Measurements from ENCODE around the gene JAGN1.
"Not testable (repeated sequence)": the region's sequence is repeated elsewhere in the genome, so short reads cannot be mapped to it uniquely, and the experiment has no call there.

The JAGN1 gene

DNA sequence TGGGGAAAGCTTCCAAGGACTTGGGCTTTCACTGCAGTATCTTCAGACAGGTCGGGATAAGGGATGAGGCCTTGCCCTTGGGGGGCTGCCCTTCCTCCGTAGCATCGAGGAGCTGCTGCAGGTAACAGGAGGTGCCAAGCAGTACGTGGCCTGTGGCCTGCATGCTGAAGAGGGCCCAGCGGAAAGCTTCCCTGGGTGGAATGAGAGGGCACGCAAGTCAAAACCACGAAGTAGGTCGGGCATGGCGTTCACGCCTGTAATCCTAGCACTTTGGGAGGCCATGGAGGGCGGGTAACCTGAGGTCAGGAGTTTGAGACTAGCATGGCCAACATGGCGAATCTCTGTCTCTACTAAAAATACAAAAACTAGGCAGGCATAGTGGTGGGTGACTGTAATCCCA lies 23.3 kb upstream of the JAGN1 start:
- DNase-seq, result no peak

DNA sequence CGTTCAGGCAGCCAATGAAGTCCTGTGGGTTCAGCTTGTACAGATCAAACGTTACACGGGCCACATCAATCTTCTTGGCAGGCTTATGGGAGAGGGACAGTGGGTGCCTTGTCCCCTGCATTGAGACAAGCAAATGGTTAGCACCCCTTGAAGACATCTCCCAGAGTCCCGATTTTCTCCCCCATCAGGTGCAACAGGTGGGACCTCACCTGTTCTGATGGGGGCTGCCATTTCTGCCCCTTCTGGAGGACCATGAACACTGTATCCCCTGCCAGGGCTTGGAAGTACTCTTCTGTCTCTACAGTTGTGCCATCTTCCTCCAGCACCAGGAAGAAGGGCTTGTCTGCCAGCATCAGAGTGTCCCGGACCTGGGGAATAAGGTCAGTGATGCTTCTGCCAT lies 20.5 kb upstream of the JAGN1 start:
- DNase-seq, result no peak

DNA sequence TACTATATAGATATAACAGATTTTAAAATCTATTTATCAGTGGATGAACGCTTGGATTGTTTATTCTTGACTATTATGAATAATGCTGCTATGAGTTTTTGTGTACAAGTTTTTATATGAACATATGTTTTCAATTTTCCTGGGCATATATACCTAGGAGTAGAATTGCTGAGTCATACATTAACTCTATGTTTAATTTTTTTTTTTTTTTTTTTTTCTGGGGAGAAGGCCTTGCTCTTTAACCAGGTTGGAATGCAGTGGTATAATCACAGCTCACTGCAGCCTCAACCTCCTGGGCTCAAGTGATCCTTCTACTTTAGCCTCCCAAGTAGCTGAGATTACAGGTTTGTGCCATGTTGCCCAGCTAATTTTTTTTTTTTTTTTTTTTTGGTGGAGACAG lies 19.4 kb upstream of the JAGN1 start:
- no peak for DNase-seq

DNA sequence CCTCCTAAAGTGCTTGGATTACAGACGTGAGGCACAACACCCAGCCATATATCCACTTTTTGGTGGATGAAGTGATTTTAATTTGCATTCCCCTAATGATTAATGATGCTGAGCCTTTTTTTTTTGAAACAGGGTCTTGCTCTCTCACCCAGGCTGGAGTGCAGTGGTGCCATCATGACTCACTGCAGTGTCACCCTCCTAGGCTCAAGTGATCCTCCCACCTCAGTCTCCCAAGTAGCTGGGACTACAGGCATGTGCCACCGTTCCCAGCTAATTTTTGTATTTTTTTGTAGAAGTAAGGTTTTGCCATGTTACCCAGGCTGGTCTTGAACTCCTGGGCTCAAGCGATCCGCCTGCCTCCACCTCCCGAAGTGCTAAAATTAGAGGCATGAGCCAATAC lies 18.3 kb upstream of the JAGN1 start:
- not testable (repeated sequence) for DNase-seq

DNA sequence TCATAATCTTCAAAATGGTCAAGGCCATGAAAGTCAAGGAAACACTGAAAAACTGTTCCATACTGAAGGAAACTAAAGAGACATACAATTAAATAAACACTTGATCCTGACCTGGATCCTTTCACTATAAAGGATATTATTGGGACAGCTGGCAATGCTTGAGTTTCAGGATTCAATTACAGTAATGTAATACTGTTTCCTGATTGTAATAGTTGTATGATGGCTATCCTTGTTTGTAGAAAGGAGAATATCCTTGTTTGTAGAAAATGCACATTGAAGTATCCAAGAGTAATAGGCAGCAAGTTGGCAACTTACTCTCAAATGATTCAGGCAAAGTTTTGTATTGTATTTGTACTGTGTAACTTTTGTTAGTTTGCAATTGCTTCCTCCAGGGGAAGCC lies 15.0 kb upstream of the JAGN1 start:
- no peak for DNase-seq

DNA sequence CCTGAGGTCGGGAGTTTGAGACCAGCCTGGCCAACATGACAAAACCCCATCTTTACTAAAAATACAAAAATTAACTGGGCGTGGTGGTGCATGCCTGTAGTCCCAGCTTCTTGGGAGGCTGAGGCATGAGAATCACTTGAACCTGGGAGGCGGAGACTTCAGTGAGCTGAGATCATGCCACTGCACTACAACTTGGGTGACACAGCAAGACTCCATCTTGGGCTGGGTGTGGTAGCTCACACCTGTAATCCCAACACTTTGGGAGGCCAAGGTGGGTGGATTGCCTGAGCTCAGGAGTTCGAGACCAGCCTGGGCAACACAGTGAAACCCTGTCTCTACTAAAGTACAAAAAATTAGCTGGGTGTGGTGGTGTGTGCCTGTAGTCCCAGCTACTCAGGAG lies 14.2 kb upstream of the JAGN1 start:
- not testable (repeated sequence) for DNase-seq

DNA sequence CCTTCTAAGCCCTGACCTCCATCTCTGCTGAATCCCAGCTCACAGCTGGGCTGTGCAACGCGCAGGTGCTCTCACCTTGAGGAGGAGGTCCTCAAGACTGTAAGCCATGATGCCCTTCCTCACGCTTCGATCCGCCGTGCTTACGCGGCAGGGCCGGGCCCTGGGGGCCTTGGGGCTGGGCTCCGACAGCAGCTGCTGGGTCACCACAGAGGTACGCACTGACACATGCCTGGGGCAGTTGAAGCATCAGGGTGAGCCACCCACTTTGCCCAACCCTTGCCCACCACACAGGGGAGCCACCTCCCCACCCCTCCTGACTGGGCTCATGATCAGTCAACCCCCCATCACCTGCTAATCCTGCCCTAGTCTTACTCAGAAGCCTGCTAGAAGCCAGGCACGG lies 13.4 kb upstream of the JAGN1 start:
- no peak for DNase-seq

DNA sequence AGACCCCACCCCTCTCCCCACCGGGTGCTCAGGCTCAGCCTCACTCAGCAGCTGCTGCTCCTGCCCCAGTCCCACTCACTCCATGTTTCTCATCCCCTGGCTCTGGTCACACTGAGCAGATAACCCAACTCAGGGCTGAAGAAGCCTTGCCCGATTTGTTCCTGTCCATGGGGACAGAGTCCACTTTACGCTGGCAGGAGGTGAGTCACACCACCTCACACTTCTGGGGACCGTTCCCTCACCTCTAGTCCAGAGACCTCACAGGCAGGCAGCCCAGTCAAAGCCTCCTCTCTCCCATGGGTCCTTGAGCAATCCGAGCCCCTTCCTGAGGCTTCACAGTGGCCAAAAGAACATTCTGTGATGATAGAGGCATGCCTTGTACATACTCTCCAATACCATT lies 11.7 kb upstream of the JAGN1 start:
- DNase-seq, result no peak

DNA sequence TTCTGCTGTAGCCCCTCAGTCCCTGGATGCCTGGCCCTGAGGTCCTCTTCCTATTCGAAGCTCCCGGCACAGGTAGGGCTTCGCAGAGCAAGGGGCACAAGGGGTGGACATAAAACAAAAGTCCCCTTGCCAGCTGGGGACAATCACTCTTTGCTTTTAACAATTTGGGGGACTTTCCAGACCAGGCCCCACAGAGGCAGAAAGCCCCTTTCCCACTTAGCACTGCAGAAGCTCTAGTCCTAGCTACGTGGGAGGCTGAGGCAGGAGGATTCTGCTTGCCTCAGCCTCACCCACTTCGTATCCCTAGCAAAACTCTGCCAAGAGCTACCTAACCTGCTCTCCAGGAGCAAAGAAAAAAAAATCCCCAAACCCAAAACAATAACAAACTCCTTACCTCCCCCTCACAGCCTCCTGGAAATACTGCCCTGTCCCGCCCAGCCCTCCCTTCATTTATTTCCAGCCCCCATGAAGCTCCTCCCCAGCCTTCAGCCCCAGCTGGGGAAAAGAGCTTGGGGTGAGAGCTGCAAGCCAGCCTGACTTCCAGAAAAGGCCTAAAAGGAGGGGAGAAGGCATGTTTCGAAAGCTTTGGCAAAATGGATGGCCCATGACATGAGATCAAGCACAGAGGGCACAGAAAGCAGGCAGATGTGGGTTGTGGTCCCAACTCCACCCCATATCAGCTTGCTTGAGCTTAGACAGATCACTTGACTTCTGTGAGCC lies 10.4 kb upstream of the JAGN1 start, which contains the start of gene CIDEC:
TSS of gene CIDEC (minus strand) at position 424 of the 720 bp plus-strand sequence. CDS start 1,767 bp downstream, outside the sequence.
- no peak for DNase-seq

DNA sequence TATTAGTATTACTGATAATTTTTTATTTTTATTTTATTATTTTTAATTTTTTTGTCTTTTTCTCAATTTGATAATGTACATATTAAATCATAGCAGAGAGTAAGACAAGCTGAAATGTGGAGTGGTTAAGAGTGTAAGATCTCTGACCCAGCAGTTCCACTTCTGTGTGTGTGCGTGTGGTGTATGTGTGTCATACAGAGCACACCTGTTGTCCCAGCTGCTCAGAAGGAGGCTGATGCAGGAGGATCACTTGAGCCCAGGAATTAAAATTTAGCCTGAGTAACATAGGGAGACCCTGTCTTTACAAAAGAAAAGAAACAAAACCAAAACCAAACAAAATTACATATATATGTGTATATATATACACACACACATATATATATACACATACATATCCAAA lies 9.0 kb upstream of the JAGN1 start:
- no peak for DNase-seq

DNA sequence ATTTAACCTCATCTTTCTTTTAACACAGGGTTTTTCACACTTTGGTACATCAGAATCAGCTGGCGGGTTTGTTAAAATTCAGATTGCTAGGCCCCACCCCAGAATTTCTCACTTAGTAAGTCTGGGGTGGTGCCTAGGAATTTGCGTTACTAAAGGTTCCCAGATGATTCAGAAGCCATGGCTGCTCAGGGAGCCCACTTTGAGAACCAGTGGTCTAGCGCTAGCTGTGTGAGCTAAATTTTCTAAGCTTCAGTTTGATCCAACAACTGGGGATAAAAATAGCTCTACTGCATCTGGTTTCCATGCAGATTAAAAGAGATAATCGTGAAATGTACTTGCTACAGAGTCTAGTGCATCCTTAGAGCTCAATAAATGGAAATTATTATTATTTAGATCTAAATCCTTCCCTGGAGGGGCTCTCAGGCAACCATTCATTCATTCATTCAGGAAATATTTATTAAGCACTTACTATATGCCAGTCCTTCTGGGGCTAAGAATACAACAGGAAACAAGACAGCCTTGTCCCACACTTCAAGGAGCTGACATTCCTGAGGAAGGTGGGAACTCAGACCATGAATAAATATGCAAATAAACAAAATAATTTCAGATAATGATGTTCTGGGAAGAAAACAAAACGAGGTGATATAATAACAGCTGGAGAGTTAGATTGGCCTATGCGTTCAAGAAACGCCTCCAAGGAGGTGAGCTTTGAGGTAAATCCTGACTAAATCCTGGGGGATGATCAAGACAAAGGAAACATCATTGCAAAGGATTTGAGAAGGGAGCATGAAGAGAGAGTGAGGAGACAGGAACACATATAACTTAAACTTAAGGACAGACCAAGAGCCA lies 6.5 kb upstream of the JAGN1 start:
- DNase-seq, result no peak

DNA sequence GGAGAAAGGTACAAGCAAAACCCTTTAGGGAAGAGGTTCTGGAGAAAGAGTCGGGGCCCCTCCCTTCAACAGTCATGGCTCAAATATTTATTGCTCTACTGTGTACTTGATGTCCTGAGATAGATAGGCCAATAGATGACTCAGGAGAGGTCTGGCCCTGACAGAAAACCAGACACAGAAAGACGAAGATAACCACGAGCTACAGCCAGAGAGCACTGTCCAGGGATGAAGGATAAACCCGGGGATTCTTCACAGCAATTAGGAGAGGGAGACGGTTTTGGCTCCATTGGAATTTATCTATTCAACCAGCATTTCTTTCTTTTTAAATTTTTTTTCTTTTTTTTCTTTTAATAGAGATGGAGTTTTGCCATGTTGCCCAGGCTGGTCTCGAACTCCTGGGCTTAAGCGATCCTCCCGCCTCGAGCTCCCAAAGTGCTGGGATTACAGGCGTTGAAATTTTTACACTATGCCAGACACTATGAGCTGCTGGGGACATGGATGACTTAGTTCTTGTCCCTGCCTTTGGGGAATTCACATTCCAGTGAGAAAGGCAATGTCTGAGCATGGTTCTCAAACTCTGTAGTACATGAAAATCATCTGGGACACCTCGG lies 5.8 kb upstream of the JAGN1 start:
- no peak for DNase-seq

DNA sequence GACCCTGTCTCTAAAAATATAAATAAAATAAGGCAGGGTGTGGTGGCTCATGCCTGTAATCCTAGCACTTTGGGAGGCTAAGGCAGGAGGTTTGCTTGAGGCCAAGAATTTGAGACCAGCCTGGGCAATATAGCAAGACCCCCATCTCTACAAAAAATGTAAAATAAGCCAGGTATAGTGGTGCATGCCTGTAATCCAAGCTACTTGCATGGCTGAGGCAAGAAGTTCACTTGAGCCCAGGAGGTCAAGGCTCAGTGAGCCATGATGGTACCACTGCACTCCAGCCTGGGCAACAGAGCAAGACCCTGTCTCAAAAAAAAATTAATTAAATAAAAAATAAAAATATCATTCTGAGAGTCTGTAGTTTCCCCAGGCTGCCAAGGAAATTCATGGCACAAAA lies 4.1 kb upstream of the JAGN1 start:
- no peak for DNase-seq

DNA sequence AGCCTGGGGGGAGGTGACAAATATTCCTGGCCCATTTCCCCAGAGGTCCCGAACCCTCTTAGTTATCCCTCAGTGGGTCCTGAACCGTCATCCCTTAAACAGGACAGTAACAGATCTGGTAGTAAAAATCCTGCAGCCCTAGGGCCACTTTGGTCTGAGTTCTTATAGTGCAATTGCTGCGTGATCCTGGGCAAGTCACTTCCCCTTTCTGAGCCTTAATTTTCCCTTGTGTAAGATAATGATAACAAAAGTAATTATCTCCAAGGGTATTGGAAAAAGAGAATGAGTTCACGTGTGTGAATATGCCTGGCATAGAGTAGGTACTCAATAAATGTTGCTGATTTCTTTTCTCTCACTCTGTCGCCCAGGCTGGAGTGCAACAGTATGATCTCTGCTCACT lies 2.9 kb upstream of the JAGN1 start:
- no peak for DNase-seq

DNA sequence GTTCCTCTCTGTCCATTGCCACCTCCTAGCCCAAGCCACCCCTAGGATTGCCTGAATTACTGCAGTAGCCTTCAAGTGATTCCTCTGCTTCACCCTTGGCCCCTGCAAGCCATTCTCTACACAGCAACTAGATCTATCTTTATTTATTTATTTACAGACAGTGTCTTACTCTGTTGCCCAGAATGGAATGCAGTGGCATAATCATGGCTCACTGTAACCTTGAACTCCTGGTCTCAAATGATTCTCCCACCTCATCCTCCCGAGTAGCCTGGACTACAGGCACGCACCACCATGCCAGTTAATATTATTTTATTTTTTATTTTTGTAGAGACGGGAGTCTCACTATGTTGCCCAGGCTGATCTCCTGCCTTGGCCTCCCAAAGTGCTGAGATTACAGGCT lies 1.9 kb upstream of the JAGN1 start:
- no peak for DNase-seq

DNA sequence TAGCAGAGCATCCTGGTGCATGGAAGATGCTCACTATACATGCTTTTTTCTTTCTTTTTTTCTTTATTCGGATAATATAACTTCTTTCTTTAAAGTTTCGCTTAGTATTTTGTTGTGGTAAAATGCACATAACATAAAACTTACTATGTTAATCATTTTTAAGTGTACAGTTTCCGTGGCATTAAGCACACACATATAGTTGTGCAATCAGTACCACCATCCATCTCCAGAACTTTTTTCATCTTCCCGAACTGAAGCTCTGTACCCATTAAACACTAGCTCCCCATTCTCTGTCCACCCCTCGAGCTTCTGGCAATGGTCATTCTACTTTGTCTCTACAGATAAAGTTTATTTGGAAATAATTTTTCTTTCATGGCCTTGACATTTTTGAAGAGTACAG lies 1.0 kb upstream of the JAGN1 start:
- no peak for DNase-seq

DNA sequence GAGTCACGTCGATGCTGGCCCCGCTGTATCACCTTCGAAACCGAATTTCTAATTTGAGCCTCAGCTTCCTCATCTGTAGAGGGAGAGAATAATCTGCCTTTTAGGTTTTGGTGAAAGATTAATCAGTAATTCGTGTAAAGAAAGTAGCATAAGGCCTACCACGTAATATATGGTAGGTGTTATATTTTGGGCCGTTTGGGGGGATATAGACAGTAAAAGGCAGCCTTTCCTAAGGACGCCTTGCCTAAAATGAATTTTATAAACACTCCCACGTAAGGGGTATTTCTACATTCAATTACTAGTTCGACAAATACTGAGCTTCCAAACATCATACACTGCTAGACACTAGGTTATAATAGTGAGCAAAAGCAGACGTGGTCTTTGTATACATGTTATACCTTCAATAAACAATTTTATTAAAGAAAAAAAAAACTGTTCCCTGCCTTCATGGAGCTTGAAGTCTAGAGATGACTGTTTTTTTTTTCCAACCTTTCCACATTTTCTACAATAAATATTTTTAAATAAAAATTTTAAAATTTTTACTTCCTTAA lies 737 bp downstream of the JAGN1 start:
- no peak for DNase-seq

DNA sequence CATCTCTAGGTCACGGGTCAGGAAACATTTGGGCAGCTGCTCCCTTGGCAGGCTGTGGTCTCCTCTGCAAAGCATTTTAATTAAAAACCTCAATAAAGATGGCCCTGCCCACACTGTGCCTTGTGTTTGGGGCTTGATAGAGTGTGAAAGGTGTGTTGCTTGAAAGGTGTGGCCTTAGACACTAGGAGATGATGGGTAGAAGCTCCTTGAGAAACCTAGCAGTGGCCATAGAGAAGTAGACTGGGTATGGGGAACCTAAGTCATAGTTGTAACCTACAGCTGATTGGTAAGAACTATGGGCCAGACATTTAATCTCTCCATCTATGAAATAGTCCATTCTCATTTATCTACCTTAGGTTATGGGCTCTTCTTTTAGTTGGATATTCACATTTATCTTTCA lies 3.3 kb downstream of the JAGN1 start:
- DNase-seq, result no peak

DNA sequence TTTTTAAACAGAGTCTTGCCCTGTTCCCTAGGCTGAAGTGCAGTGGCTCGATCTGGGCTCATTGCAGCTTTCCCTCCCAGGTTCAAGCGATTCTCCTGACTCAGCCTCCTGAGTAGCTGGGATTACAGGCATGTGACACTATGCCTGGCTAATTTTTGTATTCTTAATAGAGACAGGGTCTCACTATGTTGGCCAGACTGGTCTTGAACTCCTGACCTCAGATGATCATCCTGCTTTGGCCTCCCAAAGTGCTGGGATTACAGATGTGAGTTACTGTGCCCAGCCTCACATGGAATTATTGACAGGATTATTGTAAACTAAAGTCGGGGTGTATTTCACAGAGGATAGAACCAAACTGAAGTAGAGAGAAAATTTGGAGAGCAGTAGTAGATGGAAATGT lies 5.3 kb downstream of the JAGN1 start:
- DNase-seq, result not testable (repeated sequence)

DNA sequence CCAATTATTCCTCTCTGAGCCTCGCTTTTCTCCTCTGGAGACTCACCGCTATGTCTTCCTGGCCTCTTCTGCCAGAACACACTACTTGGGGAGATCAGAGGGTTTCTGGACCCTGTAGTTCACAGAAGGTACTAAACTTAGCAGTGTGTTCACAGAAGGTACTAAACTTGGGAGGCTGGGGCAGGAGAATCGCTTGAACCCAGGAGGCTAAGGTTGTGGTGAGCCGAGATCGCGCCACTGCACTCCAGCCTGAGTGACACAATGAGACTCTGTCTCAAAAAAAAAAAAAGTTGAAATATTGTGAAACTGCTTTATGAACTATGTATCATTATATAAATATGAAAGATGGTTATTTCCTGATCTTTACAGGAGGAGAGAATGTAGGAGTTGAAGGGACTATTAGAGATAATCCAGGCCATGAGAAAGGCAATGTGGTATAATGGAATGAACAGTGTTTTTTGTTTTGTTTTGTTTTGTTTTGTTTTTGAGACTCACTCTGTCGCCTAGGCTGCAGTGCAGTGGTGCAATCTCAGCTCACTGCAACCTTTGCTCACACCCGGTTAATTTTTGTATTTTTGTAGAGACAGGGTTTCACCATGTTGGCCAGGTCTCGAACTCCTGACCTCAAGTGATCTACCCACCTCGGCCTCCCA lies 6.5 kb downstream of the JAGN1 start:
- not testable (repeated sequence) for DNase-seq

DNA sequence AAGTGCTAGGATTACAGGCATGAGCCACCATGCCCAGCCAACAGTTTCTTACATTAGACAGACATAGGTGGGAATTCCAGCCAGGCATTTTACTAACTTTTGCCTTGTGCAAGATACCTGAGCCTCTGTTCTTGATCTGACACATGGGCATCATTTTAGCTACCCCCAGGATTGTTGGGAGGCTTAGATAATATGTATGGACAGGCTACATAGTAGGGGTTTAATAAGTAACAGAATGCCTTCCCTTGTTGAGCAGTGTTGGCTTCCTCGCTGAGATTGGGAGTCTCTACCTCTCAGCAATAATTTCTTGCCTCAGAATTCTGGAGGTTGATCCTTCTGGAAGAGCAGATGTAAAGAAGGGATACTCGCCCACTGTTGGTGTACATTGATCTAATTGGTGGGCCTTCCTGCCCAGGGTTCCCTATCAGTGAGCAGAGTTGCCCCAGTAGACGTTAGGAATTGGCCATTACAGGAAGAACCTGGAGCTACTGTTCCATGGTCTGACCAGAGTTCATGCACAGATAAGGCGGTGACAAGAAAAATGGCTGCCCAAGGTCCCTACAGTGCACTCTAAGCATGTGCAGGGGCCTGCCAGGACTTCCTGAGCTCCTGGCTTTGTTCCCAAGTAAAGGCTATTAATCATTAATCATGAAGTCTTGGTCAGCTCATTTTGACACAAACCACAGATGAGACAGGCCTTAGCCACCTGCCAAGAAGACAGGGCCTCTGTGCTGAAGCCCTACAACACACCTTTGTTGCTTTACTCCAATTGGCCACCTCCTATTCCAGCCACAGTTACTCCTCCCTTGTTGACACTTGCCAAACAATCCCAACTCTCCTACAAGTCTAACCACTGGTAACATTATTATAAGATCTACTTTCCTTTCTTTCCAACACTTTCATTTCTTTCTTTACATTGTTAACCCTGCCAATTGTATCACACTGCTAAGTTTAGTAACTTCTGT lies 7.3 kb downstream of the JAGN1 start:
- no peak for DNase-seq
